Colonic mucosa (tissue), 4 donors: Measurements from ENCODE around the gene IQSEC1. TPM values are rescaled to one million over a fixed set of nuclear protein-coding genes. Genes with fewer than 3 reads are reported as not detected.

Experiments
- DNase-seq: peaks from one replicate; pipeline ENCODE4 v3.0.0-alpha.2; 2020
- H3K27ac ChIP-seq: fragments of 200-600 bp; one replicate; pipeline ENCODE4 v1.8.0; 2021
- H3K27me3 ChIP-seq: fragments of 200-600 bp; one replicate; pipeline ENCODE4 v1.8.0; 2021
- H3K36me3 ChIP-seq: fragments of 200-600 bp; one replicate; pipeline ENCODE4 v1.8.0; 2021
- H3K4me1 ChIP-seq: fragments of 200-600 bp; one replicate; pipeline ENCODE4 v1.8.0; 2021; ENCODE audit warnings: mild to moderate bottlenecking
- H3K4me3 ChIP-seq: fragments of 200-600 bp; one replicate; pipeline ENCODE4 v1.8.0; 2021
- H3K9ac ChIP-seq, 2 donors: one replicate each; pipeline ENCODE4 v1.7.0; 2013; ENCODE audit warnings: control low read depth in 2 of 2, low read depth in 2 of 2, low read length in 2 of 2
- H3K9me3 ChIP-seq: fragments of 200-600 bp; one replicate; pipeline ENCODE4 v1.8.0; 2021
- CTCF ChIP-seq: fragments of 200-600 bp; IDR thresholded peaks from one replicate; pipeline ENCODE4 v1.8.0; 2022; ENCODE audit warnings: antibody characterized with exemption, mild to moderate bottlenecking
- intact Hi-C: fragments of 100-400 bp; cut with DNase I; formaldehyde crosslinking; loops from one replicate; pipeline ENCODE4 v1.14.1; 2022
- total RNA-seq, 2 donors: library from RNA; stranded (reverse); fragmentation: NEBNext Ultra II Directional in 1 of 2; extraction: Animal tissue kit (Norgen Biotek cat#: 25700) in 1 of 2; gene quantifications; one replicate each; pipeline ENCODE4 v1.2.1, GENCODE V29; 2021
- donor health status: healthy.
- donor health status: DM: no; HTN: no; CAD: no.
- donor health status: DM: no; HTN: no; CAD: no.

Gene IQSEC1
- total RNA-seq, 2 donors from 2014 or later: 14.8 to 19.2 TPM

GRCh38 chr3:13041113-13041776 lies 32.0 kb downstream of the IQSEC1 start:
- no peak for TF ChIP-seq CTCF
- intact Hi-C loops: no loop called here

GRCh38 chr3:13040361-13041074 lies 32.7 kb downstream of the IQSEC1 start:
- no peak for DNase-seq
- Histone ChIP-seq H3K27me3 (no peaks in the 10 kb centered on the region), H3K36me3 (no peaks in the 10 kb centered on the region), H3K4me1 (no peaks in the 10 kb centered on the region), H3K9me3 (no peaks in the 10 kb centered on the region), H3K9ac (no peak overlapping the region), H3K4me3 (no peak overlapping the region), H3K27ac (no peak overlapping the region)
- intact Hi-C loops: no loop called here
- TF ChIP-seq CTCF: no peak

More at GRCh38 chr3:13041113-13041776, 32.0 kb downstream of the IQSEC1 start:
- Histone ChIP-seq H3K36me3 (no peaks in the 10 kb centered on the region), H3K27ac (no peak overlapping the region), H3K9me3 (no peaks in the 10 kb centered on the region), H3K4me1 (no peaks in the 10 kb centered on the region), H3K27me3 (no peaks in the 10 kb centered on the region), H3K9ac (no peak overlapping the region), H3K4me3 (no peak overlapping the region)
- no peak for DNase-seq

- H3K4me1 ChIP-seq: no peaks in the 10 kb centered on the region
- H3K4me3 ChIP-seq: no peak overlapping the region
- TF ChIP-seq CTCF: no peak
- no peaks in the 10 kb centered on the region for H3K9me3 ChIP-seq
- no peak for DNase-seq
- no peak overlapping the region for H3K27ac ChIP-seq
- no peaks in the 10 kb centered on the region for H3K36me3 ChIP-seq
- intact Hi-C loops: no loop called here
- H3K9ac ChIP-seq: no peak overlapping the region
- H3K27me3 ChIP-seq: no peaks in the 10 kb centered on the region
Observed at GRCh38 chr3:13039213-13039896, 33.9 kb downstream of the IQSEC1 start.

GRCh38 chr3:13037458-13038117 lies 35.6 kb downstream of the IQSEC1 start:
- H3K36me3 ChIP-seq: no peaks in the 10 kb centered on the region
- no peak overlapping the region for H3K27ac ChIP-seq
- no peak for TF ChIP-seq CTCF
- H3K4me3 ChIP-seq: no peak overlapping the region
- no peak for DNase-seq
- H3K4me1 ChIP-seq: no peaks in the 10 kb centered on the region
- H3K27me3 ChIP-seq: no peaks in the 10 kb centered on the region
- intact Hi-C loops: no loop called here
- no peak overlapping the region for H3K9ac ChIP-seq
- no peaks in the 10 kb centered on the region for H3K9me3 ChIP-seq

- Histone ChIP-seq H3K27ac (no peak overlapping the region), H3K36me3 (no peaks in the 10 kb centered on the region), H3K4me3 (no peak overlapping the region), H3K9ac (no peak overlapping the region), H3K9me3 (no peaks in the 10 kb centered on the region), H3K4me1 (no peaks in the 10 kb centered on the region), H3K27me3 (no peaks in the 10 kb centered on the region)
- no peak for TF ChIP-seq CTCF
- no peak for DNase-seq
- intact Hi-C loops: no loop called here
Observed at GRCh38 chr3:13034861-13035260, 38.4 kb downstream of the IQSEC1 start.
